ENCODE data around the gene FBXO31. TPM values are rescaled to one million over a fixed set of nuclear protein-coding genes. Genes with fewer than 3 reads are reported as not detected.

Gene FBXO31
- total RNA-seq, 2 donors from 2014 or later, result 57.9 to 161 TPM

- Histone ChIP-seq H3K4me3 (peak overlapping the region; percentile 26), H3K9me3 (no peaks in the 10 kb centered on the region), H3K36me3 (no peaks in the 10 kb centered on the region), H3K27me3 (replicated peaks; ENCODE audit: insufficient read depth) (no peaks in the 10 kb centered on the region), H3K4me1 (ENCODE audit: control insufficient read depth in 1 of 2, low read depth in 2 of 2) (peaks cover 0 to 16% of the 10 kb centered on the region in 2 donors), H3K27ac (no peak overlapping the region)
- DNase-seq (ENCODE audit: low spot score) (peak; percentile 33), ATAC-seq (ENCODE audit: insufficient number of reproducible peaks, low FRiP score, low read depth) (peak; percentile 55)
- TF ChIP-seq, protein P1, sequence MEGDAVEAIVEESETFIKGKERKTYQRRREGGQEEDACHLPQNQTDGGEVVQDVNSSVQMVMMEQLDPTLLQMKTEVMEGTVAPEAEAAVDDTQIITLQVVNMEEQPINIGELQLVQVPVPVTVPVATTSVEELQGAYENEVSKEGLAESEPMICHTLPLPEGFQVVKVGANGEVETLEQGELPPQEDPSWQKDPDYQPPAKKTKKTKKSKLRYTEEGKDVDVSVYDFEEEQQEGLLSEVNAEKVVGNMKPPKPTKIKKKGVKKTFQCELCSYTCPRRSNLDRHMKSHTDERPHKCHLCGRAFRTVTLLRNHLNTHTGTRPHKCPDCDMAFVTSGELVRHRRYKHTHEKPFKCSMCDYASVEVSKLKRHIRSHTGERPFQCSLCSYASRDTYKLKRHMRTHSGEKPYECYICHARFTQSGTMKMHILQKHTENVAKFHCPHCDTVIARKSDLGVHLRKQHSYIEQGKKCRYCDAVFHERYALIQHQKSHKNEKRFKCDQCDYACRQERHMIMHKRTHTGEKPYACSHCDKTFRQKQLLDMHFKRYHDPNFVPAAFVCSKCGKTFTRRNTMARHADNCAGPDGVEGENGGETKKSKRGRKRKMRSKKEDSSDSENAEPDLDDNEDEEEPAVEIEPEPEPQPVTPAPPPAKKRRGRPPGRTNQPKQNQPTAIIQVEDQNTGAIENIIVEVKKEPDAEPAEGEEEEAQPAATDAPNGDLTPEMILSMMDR (IDR thresholded peaks at IDR 0.05), result peak; percentile 88
Observed at GRCh38 chr16:87278191-87279093, 105.1 kb downstream of the FBXO31 start.

Other genes with a start within 250 kb of the FBXO31 start
- 1 to 10 TPM in 1 of 2 donors, not detected in 1; 2.7 TPM for gene C16orf95, start 66.4 kb downstream of the FBXO31 start, total RNA-seq
- gene MAP1LC3B, start 8.6 kb upstream of the FBXO31 start, total RNA-seq, result 10 to 100 TPM; 65.4 to 80.4 TPM
- gene ZCCHC14, start 109.2 kb upstream of the FBXO31 start, total RNA-seq, result 10 to 100 TPM; 33.0 to 45.6 TPM
- not detected for gene JPH3, start 218.7 kb upstream of the FBXO31 start, total RNA-seq

Data from thoracic aorta (tissue), 2 donors.